Right atrium auricular region (tissue), 2 donors: ENCODE results near the gene CER1. TPM values are rescaled to one million over a fixed set of nuclear protein-coding genes. Genes with fewer than 3 reads are reported as not detected.

Experiments used
- DNase-seq: peaks from one replicate; pipeline ENCODE4 v3.0.0-alpha.2; 2019; ENCODE audit warnings: low spot score
- H3K27ac ChIP-seq, 2 donors: fragments of 200-600 bp; sonication (generic); 1 replicate in 1 of 2; 2 replicates in 1 of 2; pipeline ENCODE4 v1.5.1; 2016 to 2019
- H3K27me3 ChIP-seq, 2 donors: fragments of 200-600 bp; sonication (generic); one replicate each; pipeline versions ENCODE4 v1.5.1 to v1.6.0; 2017 to 2019
- H3K36me3 ChIP-seq: fragments of 200-600 bp; sonication (generic); one replicate; pipeline ENCODE4 v1.5.1; 2016
- H3K4me1 ChIP-seq, 2 donors: fragments of 200-600 bp; sonication (generic); one replicate each; pipeline versions ENCODE4 v1.5.1 to v1.6.0; 2017 to 2019
- H3K4me3 ChIP-seq, 2 donors: fragments of 200-600 bp; sonication (generic); 1 replicate in 1 of 2; 2 replicates in 1 of 2; pipeline ENCODE4 v1.5.1; 2017 to 2019; ENCODE audit warnings: mild to moderate bottlenecking in 1 of 2, moderate library complexity in 1 of 2
- H3K9me3 ChIP-seq, 2 donors: fragments of 200-600 bp; sonication (generic); one replicate each; pipeline ENCODE4 v1.5.1; 2019
- CTCF ChIP-seq, 2 donors: fragments of 200-600 bp; sonication (generic); IDR thresholded peaks; one replicate each; pipeline ENCODE4 v1.5.1; 2019; ENCODE audit warnings: antibody characterized with exemption in 2 of 2
- total RNA-seq, 2 donors: library from RNA; depleted of rRNA; stranded (reverse); fragments of >200 nt; gene quantifications; one replicate each; pipeline ENCODE4 v1.1.0, GENCODE V29; 2016

Gene CER1
- total RNA-seq, 2 donors from 2014 or later, result not detected

GRCh38 chr9:14702200-14702720 lies 20.3 kb downstream of the CER1 start:
- TF ChIP-seq CTCF (IDR thresholded peaks at IDR 0.05), result no peak
- Histone ChIP-seq H3K36me3 (no peaks in the 10 kb centered on the region), H3K27me3 (no peaks in the 10 kb centered on the region), H3K4me1 (no peaks in the 10 kb centered on the region), H3K9me3 (peaks cover 0 to 31% of the 10 kb centered on the region in 2 donors), H3K27ac (no peak overlapping the region), H3K4me3 (no peak overlapping the region)
- DNase-seq, result no peak

DNA sequence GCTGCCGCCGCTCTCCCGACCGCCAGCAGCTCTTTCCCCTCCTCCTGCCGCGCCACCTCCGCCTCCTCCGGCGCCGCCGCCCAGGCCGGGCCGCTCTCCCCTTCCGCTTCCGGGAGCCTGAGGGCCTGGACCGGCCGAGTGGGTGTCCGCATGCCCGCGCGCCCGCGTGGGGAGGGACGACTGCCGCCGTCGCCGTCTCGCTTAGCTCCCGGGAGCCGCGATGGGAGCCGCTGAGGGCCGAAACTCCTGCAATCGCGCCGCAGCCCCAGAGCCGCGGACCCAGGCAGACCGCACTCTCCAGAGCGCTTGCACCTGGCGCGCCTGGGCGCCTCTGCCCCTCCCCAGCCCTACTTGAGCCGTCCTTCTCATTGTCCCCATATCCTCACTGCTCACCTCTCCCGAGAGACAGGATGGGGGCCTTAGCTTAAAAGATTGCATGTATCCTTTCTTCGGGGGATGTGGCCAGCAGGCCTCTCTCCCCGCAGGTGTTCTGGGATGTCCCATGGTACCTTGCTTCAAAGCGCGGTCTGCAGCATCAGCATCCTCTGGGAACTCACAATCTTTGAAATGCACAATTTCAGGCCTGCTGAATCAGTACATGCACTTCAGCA lies 29.2 kb downstream of the CER1 start, which contains the start of gene ZDHHC21:
Gene ZDHHC21, minus strand, starts transcription at position 182 of the 611 bp plus-strand sequence. CDS start 19,092 bp downstream, outside the sequence.
- peak within 1 kb of the TSS; percentile 73 to 84 for H3K4me3 ChIP-seq
- TF ChIP-seq CTCF (IDR thresholded peaks at IDR 0.05), result no peak
- H3K27ac ChIP-seq, result peak within 1 kb of the TSS; percentile 61 to 69
- H3K4me1 ChIP-seq, result no peaks in the 10 kb centered on the region
- H3K9me3 ChIP-seq, result no peaks in the 10 kb centered on the region
- H3K27me3 ChIP-seq, result no peaks in the 10 kb centered on the region
- peak; percentile 66 for DNase-seq
- peaks cover 2% of the 10 kb centered on the region for H3K36me3 ChIP-seq

DNA sequence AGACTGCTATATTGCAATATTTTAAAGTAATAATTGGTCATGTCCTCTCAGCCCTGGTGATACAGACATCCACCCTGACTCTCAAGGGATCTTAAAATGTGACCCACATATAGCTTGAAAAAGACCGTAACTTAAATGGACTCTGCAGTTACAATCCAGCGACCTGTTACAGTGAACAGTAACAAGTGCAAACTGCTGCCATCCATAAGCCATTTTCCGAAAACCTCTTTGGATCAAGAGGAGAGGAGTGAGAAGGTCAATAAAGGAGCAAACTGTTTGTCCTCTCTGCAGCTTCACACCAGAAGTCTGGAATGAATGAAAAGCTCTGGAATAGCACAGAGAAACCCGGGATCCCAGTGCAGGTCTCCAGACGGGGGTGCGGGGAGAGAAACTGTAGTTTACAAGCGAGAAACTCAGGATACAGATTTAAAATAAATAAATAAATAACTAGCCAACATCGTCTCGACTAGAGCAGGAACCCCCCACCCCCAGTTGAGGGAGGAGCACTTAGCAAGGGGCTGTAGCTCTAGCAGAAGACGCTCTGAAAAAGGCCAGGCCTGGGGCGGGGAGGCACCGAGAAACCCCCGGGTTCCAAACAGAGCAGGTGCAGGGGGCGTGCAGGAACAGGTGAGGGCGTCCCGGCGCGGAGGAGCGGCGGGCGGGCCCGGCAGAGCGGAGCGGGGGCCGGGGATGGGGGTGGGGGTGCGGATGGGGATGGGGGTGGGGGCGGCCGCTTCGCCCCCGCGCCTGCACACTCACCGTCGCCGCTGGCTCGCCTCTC lies 29.9 kb downstream of the CER1 start:
- no peak for TF ChIP-seq CTCF (IDR thresholded peaks at IDR 0.05)
- Histone ChIP-seq H3K9me3 (no peaks in the 10 kb centered on the region), H3K27me3 (no peaks in the 10 kb centered on the region), H3K27ac (peak overlapping the region; percentile 61 to 69), H3K4me1 (no peaks in the 10 kb centered on the region), H3K4me3 (peak overlapping the region; percentile 73 to 84), H3K36me3 (peaks cover 7% of the 10 kb centered on the region)
- peak; percentile 57 for DNase-seq

DNA sequence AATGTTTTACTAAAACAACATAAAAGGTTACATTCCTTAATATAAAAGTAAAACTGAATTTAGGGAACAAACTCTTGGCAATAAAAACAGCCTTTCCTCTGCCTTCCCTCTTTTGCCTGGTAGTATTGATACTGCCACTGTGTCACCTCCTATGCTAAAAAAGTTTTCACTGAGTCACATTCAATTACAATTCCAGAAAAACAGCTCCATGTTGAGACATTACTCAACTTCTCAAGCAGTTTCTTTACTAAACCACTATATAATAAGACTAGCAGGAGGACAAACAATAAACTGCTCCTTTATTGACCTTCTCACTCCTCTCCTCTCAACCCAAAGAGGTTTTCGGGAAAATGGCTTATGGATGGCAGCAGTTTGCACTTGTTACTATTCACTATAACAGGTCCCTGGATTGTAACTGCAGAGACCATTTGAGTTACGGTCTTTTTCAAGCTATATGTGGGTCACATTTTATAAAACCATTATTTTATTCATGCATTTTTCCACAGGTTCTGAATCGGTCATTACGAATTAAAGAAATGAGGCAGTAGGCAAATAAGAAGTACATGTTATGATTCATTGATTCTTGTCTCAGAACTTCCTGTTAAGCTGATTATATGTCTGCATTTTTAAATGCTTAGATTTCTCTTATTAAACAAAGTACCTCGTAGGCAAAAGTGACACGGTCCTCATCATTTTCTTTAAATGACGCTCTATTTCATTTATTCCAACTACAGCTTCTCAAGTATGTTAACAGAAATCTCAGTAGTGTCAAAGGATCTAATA lies 31.4 kb downstream of the CER1 start:
- TF ChIP-seq CTCF (IDR thresholded peaks at IDR 0.05), result no peak
- H3K9me3 ChIP-seq, result no peaks in the 10 kb centered on the region
- H3K4me3 ChIP-seq, result no peak overlapping the region
- H3K27me3 ChIP-seq, result no peaks in the 10 kb centered on the region
- no peak for DNase-seq
- H3K4me1 ChIP-seq, result no peaks in the 10 kb centered on the region
- H3K36me3 ChIP-seq, result peaks cover 7% of the 10 kb centered on the region
- no peak overlapping the region for H3K27ac ChIP-seq

DNA sequence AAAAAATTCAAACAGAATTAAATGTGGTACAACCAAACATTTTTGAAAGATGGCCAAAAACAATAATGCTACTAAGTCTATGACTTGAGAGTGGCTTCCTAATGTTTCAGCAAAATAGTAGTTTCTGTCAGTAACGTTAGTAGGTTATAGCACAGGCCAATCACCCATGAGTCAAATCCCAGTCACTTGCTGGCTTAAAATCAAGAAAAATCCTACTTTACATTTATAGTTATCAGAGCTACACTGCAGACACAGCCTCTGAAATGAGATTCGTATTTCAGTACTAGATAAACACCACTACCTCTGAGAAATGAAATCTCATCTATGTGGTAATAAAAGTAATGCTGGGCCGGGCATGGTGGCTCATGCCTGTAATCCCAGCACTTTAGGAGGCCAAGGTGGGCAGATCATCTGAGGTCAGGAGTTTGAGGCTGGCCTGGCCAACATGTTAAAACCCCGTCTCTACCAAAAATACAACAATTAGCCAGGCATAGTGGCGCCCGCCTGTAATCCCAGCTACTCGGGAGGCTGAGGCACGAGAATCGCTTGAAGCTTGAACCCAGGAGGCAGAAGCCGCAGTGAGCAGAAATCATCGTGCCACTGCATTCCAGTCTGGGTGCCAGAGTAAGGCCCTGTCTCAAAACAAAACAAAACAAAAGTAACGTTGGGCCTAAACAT lies 35.4 kb downstream of the CER1 start:
- no peak overlapping the region for H3K4me3 ChIP-seq
- DNase-seq, result no peak
- no peaks in the 10 kb centered on the region for H3K27me3 ChIP-seq
- peaks cover 7% of the 10 kb centered on the region for H3K36me3 ChIP-seq
- H3K9me3 ChIP-seq, result no peaks in the 10 kb centered on the region
- no peaks in the 10 kb centered on the region for H3K4me1 ChIP-seq
- TF ChIP-seq CTCF (IDR thresholded peaks at IDR 0.05), result no peak
- H3K27ac ChIP-seq, result no peak overlapping the region
